ENCODE data around the gene SLC39A7. TPM values are rescaled to one million over a fixed set of nuclear protein-coding genes. Genes with fewer than 3 reads are reported as not detected.

The SLC39A7 gene
- polyA plus RNA-seq, 4 donors = 91.9 to 139 (median 116) TPM

Other genes starting within 250 kb of the SLC39A7 start
- 10 to 100 TPM in 3 of 4 donors, 1 to 10 TPM in 1; 6.2 to 18.5 (median 15.6) TPM for gene HLA-DMA, start 247.8 kb upstream of the SLC39A7 start, polyA plus RNA-seq (ENCODE audit: insufficient read length in 4 of 4)
- 100 to 1,000 TPM; 274 to 342 (median 333) TPM for gene BRD2, start 232.3 kb upstream of the SLC39A7 start, polyA plus RNA-seq (ENCODE audit: insufficient read length in 4 of 4)
- 1 to 10 TPM; 4.5 to 5.7 (median 5.0) TPM for gene HLA-DOA, start 191.3 kb upstream of the SLC39A7 start, polyA plus RNA-seq (ENCODE audit: insufficient read length in 4 of 4)
- gene HLA-DPA1, start 127.2 kb upstream of the SLC39A7 start, polyA plus RNA-seq (ENCODE audit: insufficient read length in 4 of 4) = 10 to 100 TPM; 17.1 to 20.5 (median 18.3) TPM
- gene HLA-DPB1, start 124.9 kb upstream of the SLC39A7 start, polyA plus RNA-seq (ENCODE audit: insufficient read length in 4 of 4) = 10 to 100 TPM; 16.7 to 20.4 (median 17.2) TPM
- 1 to 10 TPM; 3.0 to 6.9 (median 4.1) TPM for gene COL11A2, start 8.4 kb upstream of the SLC39A7 start, polyA plus RNA-seq (ENCODE audit: insufficient read length in 4 of 4)
- 10 to 100 TPM; 47.0 to 66.5 (median 55.5) TPM for gene RXRB, start 202 bp upstream of the SLC39A7 start, polyA plus RNA-seq (ENCODE audit: insufficient read length in 4 of 4)
- 10 to 100 TPM; 10.7 to 29.1 (median 22.2) TPM for gene HSD17B8, start 3.8 kb downstream of the SLC39A7 start, polyA plus RNA-seq (ENCODE audit: insufficient read length in 4 of 4)
- 10 to 100 TPM; 52.8 to 70.6 (median 56.2) TPM for gene RING1, start 7.6 kb downstream of the SLC39A7 start, polyA plus RNA-seq (ENCODE audit: insufficient read length in 4 of 4)
- gene VPS52, start 71.0 kb downstream of the SLC39A7 start, polyA plus RNA-seq (ENCODE audit: insufficient read length in 4 of 4) = 10 to 100 TPM; 53.1 to 96.0 (median 75.1) TPM
- gene RPS18, start 71.2 kb downstream of the SLC39A7 start, polyA plus RNA-seq (ENCODE audit: insufficient read length in 4 of 4) = 1,000 to 10,000 TPM; 2,948 to 3,391 (median 3,096) TPM
- gene B3GALT4, start 76.3 kb downstream of the SLC39A7 start, polyA plus RNA-seq (ENCODE audit: insufficient read length in 4 of 4) = 1 to 10 TPM; 2.5 to 5.0 (median 3.8) TPM
- gene WDR46, start 88.4 kb downstream of the SLC39A7 start, polyA plus RNA-seq (ENCODE audit: insufficient read length in 4 of 4) = 10 to 100 TPM; 54.9 to 82.1 (median 59.9) TPM
- gene PFDN6, start 88.7 kb downstream of the SLC39A7 start, polyA plus RNA-seq (ENCODE audit: insufficient read length in 4 of 4) = 10 to 100 TPM; 41.9 to 78.2 (median 75.1) TPM
- 100 to 1,000 TPM in 2 of 4 donors, 10 to 100 TPM in 2; 96.7 to 133 (median 103) TPM for gene RGL2, start 98.1 kb downstream of the SLC39A7 start, polyA plus RNA-seq (ENCODE audit: insufficient read length in 4 of 4)
- gene TAPBP, start 113.2 kb downstream of the SLC39A7 start, polyA plus RNA-seq (ENCODE audit: insufficient read length in 4 of 4) = 10 to 100 TPM; 26.9 to 49.5 (median 38.4) TPM
- gene ZBTB22, start 116.9 kb downstream of the SLC39A7 start, polyA plus RNA-seq (ENCODE audit: insufficient read length in 4 of 4) = 10 to 100 TPM; 20.1 to 25.5 (median 21.4) TPM
- 10 to 100 TPM; 45.3 to 58.9 (median 54.1) TPM for gene DAXX, start 122.1 kb downstream of the SLC39A7 start, polyA plus RNA-seq (ENCODE audit: insufficient read length in 4 of 4)
- gene KIFC1, start 191.0 kb downstream of the SLC39A7 start, polyA plus RNA-seq (ENCODE audit: insufficient read length in 4 of 4) = 10 to 100 TPM; 35.0 to 47.3 (median 37.7) TPM
- gene PHF1, start 210.1 kb downstream of the SLC39A7 start, polyA plus RNA-seq (ENCODE audit: insufficient read length in 4 of 4) = 10 to 100 TPM; 65.4 to 87.7 (median 73.4) TPM
- 100 to 1,000 TPM; 150 to 250 (median 226) TPM for gene CUTA, start 217.2 kb downstream of the SLC39A7 start, polyA plus RNA-seq (ENCODE audit: insufficient read length in 4 of 4)
- gene SYNGAP1, start 219.2 kb downstream of the SLC39A7 start, polyA plus RNA-seq (ENCODE audit: insufficient read length in 4 of 4) = 10 to 100 TPM; 20.9 to 42.3 (median 33.1) TPM